ENCODE measurements around the gene ACBD7.

The ACBD7 gene

DNA sequence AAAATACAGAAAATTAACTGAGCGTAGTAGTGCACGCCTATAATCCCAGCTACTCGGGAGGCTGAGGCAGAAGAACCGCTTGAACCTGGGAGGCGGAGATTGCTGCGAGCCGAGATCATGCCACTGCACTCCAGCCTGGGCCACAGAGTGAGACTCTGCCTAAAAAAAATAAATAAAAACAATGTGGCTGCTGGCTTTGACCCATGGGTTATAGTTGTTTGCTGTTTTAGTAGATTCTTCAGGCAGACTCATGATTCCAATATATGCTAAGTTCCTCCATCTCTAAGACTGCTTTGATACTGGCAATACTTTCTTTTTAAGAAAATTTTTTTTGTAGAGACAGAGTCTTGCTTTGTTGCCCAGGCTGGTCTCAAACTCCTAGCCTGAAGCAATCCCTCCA, 36.5 kb downstream of the ACBD7 start:
- Histone ChIP-seq H2AFZ (ENCODE audit: low read depth, low read length) (no peak overlapping the region), H3K4me1 (ENCODE audit: insufficient read depth, low read length) (no peaks in the 10 kb centered on the region), H3K27me3 (ENCODE audit: insufficient read depth, low read length, poor library complexity) (peaks cover 3% of the 10 kb centered on the region), H4K20me1 (ENCODE audit: insufficient read depth, low read length) (no peaks in the 10 kb centered on the region), H3K4me2 (ENCODE audit: insufficient read depth, low read length) (no peak overlapping the region), H3K4me3 (ENCODE audit: low read depth in 1 of 2, low read length in 2 of 2) (no peak overlapping the region), H3K27ac (ENCODE audit: low read length) (no peak overlapping the region), H3K36me3 (ENCODE audit: insufficient read depth, low read length) (no peaks in the 10 kb centered on the region), H3K9me3 (ENCODE audit: insufficient read depth, low read length, severe bottlenecking) (no peaks in the 10 kb centered on the region), H3K9ac (ENCODE audit: low read depth, low read length) (no peak overlapping the region), H3K79me2 (ENCODE audit: insufficient read depth, low read length) (no peaks in the 10 kb centered on the region)
- ATAC-seq (ENCODE audit: insufficient read depth, low read depth) (no peak), DNase-seq (no peak)
- TF ChIP-seq EZH2 (IDR thresholded peaks at IDR 0.05; ENCODE audit: borderline replicate concordance, low read depth, low read length, severe bottlenecking), result no peak
- TF ChIP-seq, protein P1, sequence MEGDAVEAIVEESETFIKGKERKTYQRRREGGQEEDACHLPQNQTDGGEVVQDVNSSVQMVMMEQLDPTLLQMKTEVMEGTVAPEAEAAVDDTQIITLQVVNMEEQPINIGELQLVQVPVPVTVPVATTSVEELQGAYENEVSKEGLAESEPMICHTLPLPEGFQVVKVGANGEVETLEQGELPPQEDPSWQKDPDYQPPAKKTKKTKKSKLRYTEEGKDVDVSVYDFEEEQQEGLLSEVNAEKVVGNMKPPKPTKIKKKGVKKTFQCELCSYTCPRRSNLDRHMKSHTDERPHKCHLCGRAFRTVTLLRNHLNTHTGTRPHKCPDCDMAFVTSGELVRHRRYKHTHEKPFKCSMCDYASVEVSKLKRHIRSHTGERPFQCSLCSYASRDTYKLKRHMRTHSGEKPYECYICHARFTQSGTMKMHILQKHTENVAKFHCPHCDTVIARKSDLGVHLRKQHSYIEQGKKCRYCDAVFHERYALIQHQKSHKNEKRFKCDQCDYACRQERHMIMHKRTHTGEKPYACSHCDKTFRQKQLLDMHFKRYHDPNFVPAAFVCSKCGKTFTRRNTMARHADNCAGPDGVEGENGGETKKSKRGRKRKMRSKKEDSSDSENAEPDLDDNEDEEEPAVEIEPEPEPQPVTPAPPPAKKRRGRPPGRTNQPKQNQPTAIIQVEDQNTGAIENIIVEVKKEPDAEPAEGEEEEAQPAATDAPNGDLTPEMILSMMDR (IDR thresholded peaks at IDR 0.05; ENCODE audit: borderline replicate concordance, extremely low read depth, low read length, poor library complexity, severe bottlenecking), result no peak

DNA sequence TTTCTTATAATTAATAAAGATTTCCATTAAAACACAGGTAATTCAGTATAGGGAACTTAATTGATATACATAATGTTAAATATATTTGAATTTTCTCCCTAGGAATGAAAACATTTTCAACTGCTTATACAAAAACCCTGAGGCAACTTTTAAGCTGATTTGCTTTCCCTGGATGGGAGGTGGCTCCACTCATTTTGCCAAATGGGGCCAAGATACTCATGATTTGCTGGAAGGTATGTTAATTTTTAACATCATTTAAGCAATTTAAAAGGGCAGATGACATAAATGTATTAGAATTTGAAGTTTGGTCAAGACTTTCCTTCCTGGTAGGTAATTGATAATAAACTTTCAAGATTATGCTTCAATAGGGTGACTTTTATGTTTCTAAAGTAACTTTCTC, 39.0 kb downstream of the ACBD7 start:
- H3K79me2 ChIP-seq (ENCODE audit: insufficient read depth, low read length), result no peaks in the 10 kb centered on the region
- H3K4me1 ChIP-seq (ENCODE audit: insufficient read depth, low read length), result no peaks in the 10 kb centered on the region
- peaks cover 3% of the 10 kb centered on the region for H3K27me3 ChIP-seq (ENCODE audit: insufficient read depth, low read length, poor library complexity)
- H4K20me1 ChIP-seq (ENCODE audit: insufficient read depth, low read length), result no peaks in the 10 kb centered on the region
- no peak for DNase-seq
- no peaks in the 10 kb centered on the region for H3K9me3 ChIP-seq (ENCODE audit: insufficient read depth, low read length, severe bottlenecking)
- no peak overlapping the region for H3K27ac ChIP-seq (ENCODE audit: low read length)
- no peak overlapping the region for H3K4me3 ChIP-seq (ENCODE audit: low read depth in 1 of 2, low read length in 2 of 2)
- H3K9ac ChIP-seq (ENCODE audit: low read depth, low read length), result no peak overlapping the region
- ATAC-seq (ENCODE audit: insufficient read depth, low read depth), result no peak
- H2AFZ ChIP-seq (ENCODE audit: low read depth, low read length), result no peak overlapping the region
- H3K36me3 ChIP-seq (ENCODE audit: insufficient read depth, low read length), result no peaks in the 10 kb centered on the region
- H3K4me2 ChIP-seq (ENCODE audit: insufficient read depth, low read length), result no peak overlapping the region
- TF ChIP-seq, protein P1 (IDR thresholded peaks at IDR 0.05; ENCODE audit: borderline replicate concordance, extremely low read depth, low read length, poor library complexity, severe bottlenecking), result no peak
- no peak for TF ChIP-seq EZH2 (IDR thresholded peaks at IDR 0.05; ENCODE audit: borderline replicate concordance, low read depth, low read length, severe bottlenecking)

DNA sequence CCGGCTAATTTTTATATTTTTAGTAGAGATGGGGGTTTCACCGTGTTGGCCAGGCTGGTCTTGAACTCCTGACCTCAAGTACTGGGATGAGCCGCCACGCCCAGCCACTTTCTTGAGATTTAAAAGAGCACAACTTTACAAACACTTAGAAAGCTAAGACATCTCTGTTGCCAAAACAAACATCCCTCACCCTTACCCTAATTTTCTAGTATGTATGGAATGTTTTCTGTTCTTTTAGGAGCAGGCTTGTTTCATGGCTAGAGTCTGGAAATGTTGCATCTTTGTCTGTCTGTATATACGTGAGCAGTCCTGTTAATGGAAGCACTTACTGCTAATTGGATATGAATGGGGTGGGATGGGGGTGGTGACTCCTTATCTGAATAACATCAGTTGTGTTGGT, 42.0 kb downstream of the ACBD7 start:
- no peaks in the 10 kb centered on the region for H3K36me3 ChIP-seq (ENCODE audit: insufficient read depth, low read length)
- TF ChIP-seq, protein P1 (IDR thresholded peaks at IDR 0.05; ENCODE audit: borderline replicate concordance, extremely low read depth, low read length, poor library complexity, severe bottlenecking), result no peak
- TF ChIP-seq EZH2 (IDR thresholded peaks at IDR 0.05; ENCODE audit: borderline replicate concordance, low read depth, low read length, severe bottlenecking), result no peak
- no peak overlapping the region for H3K4me2 ChIP-seq (ENCODE audit: insufficient read depth, low read length)
- H3K9ac ChIP-seq (ENCODE audit: low read depth, low read length), result no peak overlapping the region
- ATAC-seq (ENCODE audit: insufficient read depth, low read depth), result no peak
- H3K4me3 ChIP-seq (ENCODE audit: low read depth in 1 of 2, low read length in 2 of 2), result no peak overlapping the region
- DNase-seq, result no peak
- no peaks in the 10 kb centered on the region for H3K9me3 ChIP-seq (ENCODE audit: insufficient read depth, low read length, severe bottlenecking)
- H3K27me3 ChIP-seq (ENCODE audit: insufficient read depth, low read length, poor library complexity), result peaks cover 3% of the 10 kb centered on the region
- no peaks in the 10 kb centered on the region for H4K20me1 ChIP-seq (ENCODE audit: insufficient read depth, low read length)
- H3K79me2 ChIP-seq (ENCODE audit: insufficient read depth, low read length), result no peaks in the 10 kb centered on the region
- no peak overlapping the region for H3K27ac ChIP-seq (ENCODE audit: low read length)
- no peak overlapping the region for H2AFZ ChIP-seq (ENCODE audit: low read depth, low read length)
- H3K4me1 ChIP-seq (ENCODE audit: insufficient read depth, low read length), result no peaks in the 10 kb centered on the region

DNA sequence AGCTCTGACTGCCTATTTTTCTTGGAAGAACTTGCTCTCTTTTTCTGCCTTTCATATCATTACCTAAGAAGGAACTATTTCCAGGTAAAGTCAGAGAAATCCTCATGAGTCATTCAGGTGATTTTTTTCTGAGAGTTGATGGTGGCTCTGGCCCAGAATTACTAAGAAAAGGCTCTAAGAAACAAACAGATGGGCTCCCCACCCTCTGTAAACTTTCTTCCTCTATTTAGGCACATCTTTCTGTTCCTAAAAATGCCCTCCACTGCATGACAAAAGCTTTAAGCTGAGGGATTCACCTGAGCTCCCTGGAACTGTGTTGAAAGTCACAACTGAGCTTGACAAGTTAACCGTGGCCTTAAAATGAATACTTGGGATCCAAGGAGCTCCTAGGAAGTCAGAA, 43.2 kb downstream of the ACBD7 start:
- TF ChIP-seq, protein P1 (IDR thresholded peaks at IDR 0.05; ENCODE audit: borderline replicate concordance, extremely low read depth, low read length, poor library complexity, severe bottlenecking), result no peak
- no peak for TF ChIP-seq EZH2 (IDR thresholded peaks at IDR 0.05; ENCODE audit: borderline replicate concordance, low read depth, low read length, severe bottlenecking)
- DNase-seq, result no peak

More for the DNA sequence above, 43.2 kb downstream of the ACBD7 start:
- no peak overlapping the region for H3K27ac ChIP-seq (ENCODE audit: low read length)
- no peak overlapping the region for H3K4me3 ChIP-seq (ENCODE audit: low read depth in 1 of 2, low read length in 2 of 2)
- peaks cover 3% of the 10 kb centered on the region for H3K27me3 ChIP-seq (ENCODE audit: insufficient read depth, low read length, poor library complexity)
- H3K9me3 ChIP-seq (ENCODE audit: insufficient read depth, low read length, severe bottlenecking), result no peaks in the 10 kb centered on the region
- no peaks in the 10 kb centered on the region for H4K20me1 ChIP-seq (ENCODE audit: insufficient read depth, low read length)
- H3K4me2 ChIP-seq (ENCODE audit: insufficient read depth, low read length), result no peak overlapping the region
- no peak overlapping the region for H3K9ac ChIP-seq (ENCODE audit: low read depth, low read length)
- H3K36me3 ChIP-seq (ENCODE audit: insufficient read depth, low read length), result no peaks in the 10 kb centered on the region
- ATAC-seq (ENCODE audit: insufficient read depth, low read depth), result no peak
- H3K79me2 ChIP-seq (ENCODE audit: insufficient read depth, low read length), result no peaks in the 10 kb centered on the region
- no peak overlapping the region for H2AFZ ChIP-seq (ENCODE audit: low read depth, low read length)
- no peaks in the 10 kb centered on the region for H3K4me1 ChIP-seq (ENCODE audit: insufficient read depth, low read length)

All from DND-41 (cell line).